Keratinocyte (primary cell): ENCODE data around the gene P3H2. TPM values are rescaled to one million over a fixed set of nuclear protein-coding genes. Genes with fewer than 3 reads are reported as not detected.

Source experiments
- DNase-seq: peaks from one replicate; pipeline ENCODE4 v3.0.0-alpha.2; 2011; ENCODE audit warnings: low read depth, missing footprints, low spot score
- FAIRE-seq: peaks from 2 replicates; lab custom pipeline; 2011; peaks lifted over from hg19 to GRCh38; lab: Jason Lieb, UNC
- H2AFZ ChIP-seq: 2 replicates; pipeline ENCODE4 v1.6.0; 2012; ENCODE audit warnings: low read length, control low read depth, inconsistent platforms; ENCODE audit not compliant: control insufficient read depth
- H3K27ac ChIP-seq: 2 replicates; pipeline ENCODE4 v1.5.1; 2011; ENCODE audit warnings: low read length; ENCODE audit not compliant: control insufficient read depth, insufficient read depth
- H3K27me3 ChIP-seq: 3 replicates; pipeline ENCODE4 v1.6.0; 2011; ENCODE audit warnings: low read length; ENCODE audit not compliant: control insufficient read depth, insufficient read depth; ENCODE audit errors: extremely low read depth
- H3K36me3 ChIP-seq, 2 experiments: 2 replicates in 1 of 2; 3 replicates in 1 of 2; pipeline ENCODE4 v1.5.1; 2011; ENCODE audit warnings: low read length in 2 of 2, mild to moderate bottlenecking in 1 of 2; ENCODE audit not compliant: control insufficient read depth in 2 of 2, insufficient read depth in 2 of 2; ENCODE audit errors: extremely low read depth in 1 of 2
- H3K4me1 ChIP-seq: 3 replicates; pipeline ENCODE4 v1.5.1; 2011; ENCODE audit warnings: low read length; ENCODE audit not compliant: control insufficient read depth, insufficient read depth; ENCODE audit errors: extremely low read depth
- H3K4me2 ChIP-seq: 3 replicates; pipeline ENCODE4 v1.6.0; 2011; ENCODE audit warnings: low read depth, low read length; ENCODE audit not compliant: control insufficient read depth, insufficient read depth; ENCODE audit errors: extremely low read depth
- H3K4me3 ChIP-seq, 3 experiments: fragments of 200-600 bp in 1 of 3; sonication (generic) in 1 of 3; 2 replicates in 2 of 3; 3 replicates in 1 of 3; pipeline ENCODE4 v1.5.1; 2011 to 2016; ENCODE audit warnings: low read length in 3 of 3, mild to moderate bottlenecking in 3 of 3, control low read depth in 2 of 3, inconsistent platforms in 1 of 3, low read depth in 1 of 3, mixed read lengths in 1 of 3, mixed run types in 1 of 3, moderate library complexity in 1 of 3; ENCODE audit not compliant: control insufficient read depth in 2 of 3, insufficient read depth in 2 of 3; ENCODE audit errors: extremely low read depth in 1 of 3
- H3K79me2 ChIP-seq: 2 replicates; pipeline ENCODE4 v1.6.0; 2012; ENCODE audit warnings: low read length; ENCODE audit not compliant: control insufficient read depth, insufficient read depth
- H3K9ac ChIP-seq: 3 replicates; pipeline ENCODE4 v1.6.0; 2011; ENCODE audit warnings: low read length; ENCODE audit not compliant: control insufficient read depth, insufficient read depth; ENCODE audit errors: extremely low read depth
- H3K9me1 ChIP-seq: 3 replicates; pipeline ENCODE4 v1.6.0; 2011; ENCODE audit warnings: low read length; ENCODE audit not compliant: control insufficient read depth, insufficient read depth; ENCODE audit errors: extremely low read depth
- H3K9me3 ChIP-seq: 2 replicates; pipeline ENCODE4 v1.5.1; 2012; ENCODE audit warnings: low read depth, low read length; ENCODE audit not compliant: control insufficient read depth
- H4K20me1 ChIP-seq: 3 replicates; pipeline ENCODE4 v1.6.0; 2011; ENCODE audit warnings: low read length; ENCODE audit not compliant: control insufficient read depth, insufficient read depth; ENCODE audit errors: extremely low read depth
- CTCF ChIP-seq, 3 experiments: IDR thresholded peaks in 1 of 3; conservative IDR thresholded peaks in 1 of 3; optimal IDR thresholded peaks in 1 of 3; 2 replicates in 2 of 3; 3 replicates in 1 of 3; pipeline versions ENCODE3 to v1.5.1; 2011; ENCODE audit warnings: low read length in 3 of 3, mild to moderate bottlenecking in 3 of 3, moderate library complexity in 2 of 3, control low read depth in 1 of 3, inconsistent platforms in 1 of 3; ENCODE audit not compliant: insufficient read depth in 2 of 3; ENCODE audit errors: extremely low read depth in 1 of 3
- EZH2 ChIP-seq: IDR thresholded peaks from one replicate; pipeline ENCODE4 v1.6.1; 2012; ENCODE audit warnings: inconsistent platforms, mild to moderate bottlenecking, low read length, moderate library complexity
- dilution Hi-C: fragments of 300-500 bp; cut with MboI; formaldehyde crosslinking; loops from one replicate; pipeline ENCODE4 v1.7.0; 2020; ENCODE audit warnings: low sequenced_read_pairs; ENCODE audit not compliant: extremely low pct_ligation_motif_present
- polyA plus RNA-seq, 5 experiments: library from polyadenylated mRNA; depleted of rRNA in 3 of 5; stranded (reverse) in 3 of 5; stranded (forward) in 1 of 5; unstranded in 1 of 5; fragments of >200 nt; gene quantifications; 1 replicate in 1 of 5; 2 replicates in 3 of 5; 3 replicates in 1 of 5; pipeline versions ENCODE4 v1.2.1 to v1.2.3, GENCODE V29; 2011 to 2012; ENCODE audit warnings: missing spikeins in 2 of 5, low read depth in 1 of 5, low replicate concordance in 1 of 5

Gene P3H2
- polyA plus RNA-seq, 1 donor (not counting 4 experiments of a cell fraction or from before 2014, with no cell fraction given), result 115 TPM

GRCh38 chr3:190059242-190059590 lies 61.5 kb downstream of the P3H2 start:
- Histone ChIP-seq H3K27ac (no peak overlapping the region), H2AFZ (no peak overlapping the region), H3K79me2 (peaks cover 61% of the 10 kb centered on the region), H4K20me1 (no peaks in the 10 kb centered on the region), H3K9me3 (no peaks in the 10 kb centered on the region), H3K27me3 (no peaks in the 10 kb centered on the region), H3K9me1 (peaks cover 2% of the 10 kb centered on the region), H3K4me2 (no peak overlapping the region), H3K4me1 (peaks cover 15% of the 10 kb centered on the region), H3K9ac (no peak overlapping the region), H3K36me3 (no peaks in the 10 kb centered on the region), H3K4me3 (no peak overlapping the region)
- TF ChIP-seq CTCF (optimal IDR thresholded peaks at IDR 0.05 in 1 of 3, IDR thresholded peaks at IDR 0.05 in 1 of 3, conservative IDR thresholded peaks at IDR 0.05 in 1 of 3; ENCODE audit: extremely low read depth in 1 of 3, insufficient read depth in 2 of 3, low read length in 3 of 3), result no peak
- no peak for TF ChIP-seq EZH2
- dilution Hi-C loops, result no loop called here
- no peak for FAIRE-seq
- no peak for DNase-seq

- TF ChIP-seq CTCF (optimal IDR thresholded peaks at IDR 0.05 in 1 of 3, IDR thresholded peaks at IDR 0.05 in 1 of 3, conservative IDR thresholded peaks at IDR 0.05 in 1 of 3; ENCODE audit: extremely low read depth in 1 of 3, insufficient read depth in 2 of 3, low read length in 3 of 3) (no peak), EZH2 (no peak)
Observed at GRCh38 chr3:190058521-190059241, 62.0 kb downstream of the P3H2 start.

More at GRCh38 chr3:190058521-190059241, 62.0 kb downstream of the P3H2 start:
- no peak overlapping the region for H3K27ac ChIP-seq
- H3K9me1 ChIP-seq, result peaks cover 2% of the 10 kb centered on the region
- no peak for DNase-seq
- H3K4me3 ChIP-seq, result no peak overlapping the region
- H2AFZ ChIP-seq, result no peak overlapping the region
- H3K79me2 ChIP-seq, result peaks cover 63% of the 10 kb centered on the region
- no peaks in the 10 kb centered on the region for H3K36me3 ChIP-seq
- no peak overlapping the region for H3K9ac ChIP-seq
- H3K4me1 ChIP-seq, result peaks cover 15% of the 10 kb centered on the region
- FAIRE-seq, result no peak
- dilution Hi-C loops, result no loop called here
- H3K4me2 ChIP-seq, result no peak overlapping the region
- H3K9me3 ChIP-seq, result no peaks in the 10 kb centered on the region
- no peaks in the 10 kb centered on the region for H3K27me3 ChIP-seq
- H4K20me1 ChIP-seq, result no peaks in the 10 kb centered on the region
